ENCODE results near the gene TMEM147. TPM values are rescaled to one million over a fixed set of nuclear protein-coding genes. Genes with fewer than 3 reads are reported as not detected.

The TMEM147 gene
- total and polyA plus RNA-seq, 2 of the 4 experiments (the other 2 are of a cell fraction), result 67.6 to 108 TPM

- Histone ChIP-seq H4K8ac (ENCODE audit: low read depth in 2 of 2, low read length in 2 of 2) (no peak overlapping the region), H3K4me1 (ENCODE audit: control insufficient read depth, insufficient read depth, low read length) (peaks cover 5% of the 10 kb centered on the region), H3K9me3 (ENCODE audit: control insufficient read depth, insufficient read depth, low read length) (no peaks in the 10 kb centered on the region), H2BK15ac (ENCODE audit: low read depth, low read length) (no peak overlapping the region), H3K4ac (ENCODE audit: low read depth, low read length) (no peak overlapping the region), H2BK120ac (ENCODE audit: low read depth, low read length) (no peak overlapping the region), H2BK20ac (ENCODE audit: low read depth, low read length) (no peak overlapping the region), H3K23ac (ENCODE audit: low read depth, low read length) (no peak overlapping the region), H2BK5ac (ENCODE audit: low read depth, low read length, poor library complexity, severe bottlenecking) (no peak overlapping the region), H3K14ac (replicated peaks; ENCODE audit: low read depth, low read length) (no peak overlapping the region), H4K91ac (ENCODE audit: insufficient read depth, low read depth, low read length) (no peak overlapping the region), H2AFZ (replicated peaks; ENCODE audit: low read length, poor library complexity) (no peak overlapping the region), H3K18ac (ENCODE audit: low read depth, low read length) (no peak overlapping the region), H3K27ac (ENCODE audit: insufficient read depth, low read length) (no peak overlapping the region), H2AK5ac (ENCODE audit: low read depth, low read length) (no peak overlapping the region), H3K9me1 (ENCODE audit: insufficient read depth, low read length) (peaks cover 8% of the 10 kb centered on the region; the same call in 1 of the 2 replicates), H3K36me3 (ENCODE audit: control insufficient read depth, insufficient read depth, low read length) (peaks cover 2% of the 10 kb centered on the region; the same call in 1 of the 2 replicates), H3K9ac (ENCODE audit: low read depth, low read length) (no peak overlapping the region), H4K20me1 (ENCODE audit: insufficient read depth, low read length) (no peaks in the 10 kb centered on the region), H3K4me3 (ENCODE audit: insufficient read depth, low read depth, low read length) (no peak overlapping the region), H4K5ac (ENCODE audit: low read depth, low read length) (no peak overlapping the region), H2AK9ac (replicated peaks; ENCODE audit: low read depth, low read length, poor library complexity) (no peak overlapping the region), H3K4me2 (ENCODE audit: low read depth, low read length) (no peak overlapping the region), H3K27me3 (ENCODE audit: control insufficient read depth, insufficient read depth, low read length) (no peaks in the 10 kb centered on the region), H3K56ac (ENCODE audit: extremely low read depth, insufficient read depth, low read length) (no peak overlapping the region), H3K79me1 (ENCODE audit: low read depth in 1 of 2, low read length in 2 of 2) (peaks cover 11 to 21% of the 10 kb centered on the region in 2 experiments)
- in situ Hi-C loops (cut with MboI; ENCODE audit: low sequenced_read_pairs), result no loop called here
- ChIA-PET POLR2A (ENCODE audit: unreplicated experiment) (no interaction called here), CTCF (no interaction called here)
- ATAC-seq (ENCODE audit: low read depth), result no peak
- 60% methylated on average over 1 of the region's 12 CpGs; no CpG with 5 or more reads in 1 of the 2 experiments for WGBS, 2 experiments (ENCODE audit: extremely low coverage in 2 of 2, insufficient read length in 1 of 2)
- no peak for DNase-seq
- no peak for TF ChIP-seq CEBPB (IDR thresholded peaks at IDR 0.05; ENCODE audit: low read depth, low read length)
- TF ChIP-seq RCOR1 (IDR thresholded peaks at IDR 0.05; ENCODE audit: insufficient replicate concordance, low read length), result no peak
- no peak for TF ChIP-seq MAZ (IDR thresholded peaks at IDR 0.05; ENCODE audit: borderline replicate concordance, low read depth, low read length)
- TF ChIP-seq USF2 (IDR thresholded peaks at IDR 0.05; ENCODE audit: low read depth, low read length), result no peak
- no peak for TF ChIP-seq FOS (IDR thresholded peaks at IDR 0.05; ENCODE audit: low read depth, low read length)
- TF ChIP-seq RFX5 (IDR thresholded peaks at IDR 0.05; ENCODE audit: low read depth, low read length), result no peak
- TF ChIP-seq MAFK (IDR thresholded peaks at IDR 0.05; ENCODE audit: low read depth, low read length), result no peak
- TF ChIP-seq NFE2L2 (IDR thresholded peaks at IDR 0.05; ENCODE audit: low read depth, low read length), result no peak
- intact Hi-C loops (cut with micrococcal nuclease), result no loop called here
- dilution Hi-C loops (cut with HindIII; ENCODE audit: low sequenced_read_pairs, unreplicated experiment), result no loop called here
- BruUV-seq (replicated peaks), result no TSS peak
Observed at GRCh38 chr19:35539850-35540249, 5.6 kb upstream of the TMEM147 start.
